Smooth muscle cell (in vitro differentiated cells): ENCODE results near the gene RASA2. TPM values are rescaled to one million over a fixed set of nuclear protein-coding genes. Genes with fewer than 3 reads are reported as not detected.

Experiments
- DNase-seq: peaks from one replicate; lab custom pipeline; 2025; ENCODE audit not compliant: unreplicated experiment; lab: John Stamatoyannopoulos, UW
- H2AFZ ChIP-seq: fragments of 200-600 bp; sonication (generic); 2 replicates; pipeline ENCODE4 v1.6.0; 2016; ENCODE audit warnings: antibody characterized with exemption, low read depth, mild to moderate bottlenecking
- H3F3A ChIP-seq: fragments of 200-600 bp; sonication (generic); 2 replicates; pipeline ENCODE4 v1.6.0; 2017; ENCODE audit warnings: antibody characterized with exemption, low read depth
- H3K27ac ChIP-seq: fragments of 200-600 bp; sonication (generic); 2 replicates; pipeline ENCODE4 v1.5.1; 2016; ENCODE audit warnings: low read depth, mild to moderate bottlenecking
- H3K27me3 ChIP-seq: fragments of 200-600 bp; sonication (generic); 2 replicates; pipeline ENCODE4 v1.6.1; 2016; ENCODE audit warnings: low read depth, mild to moderate bottlenecking
- H3K36me3 ChIP-seq: fragments of 200-600 bp; sonication (generic); 2 replicates; pipeline ENCODE4 v1.5.1; 2016; ENCODE audit warnings: low read depth
- H3K4me1 ChIP-seq: fragments of 200-600 bp; sonication (generic); 2 replicates; pipeline ENCODE4 v1.5.1; 2016; ENCODE audit warnings: low read depth
- H3K4me2 ChIP-seq: fragments of 200-600 bp; sonication (generic); 2 replicates; pipeline ENCODE4 v1.6.0; 2016; ENCODE audit warnings: mild to moderate bottlenecking
- H3K4me3 ChIP-seq: fragments of 200-600 bp; sonication (generic); 2 replicates; pipeline ENCODE4 v1.5.1; 2016; ENCODE audit warnings: mild to moderate bottlenecking
- H3K79me2 ChIP-seq: fragments of 200-600 bp; sonication (generic); 2 replicates; pipeline ENCODE4 v1.6.0; 2016; ENCODE audit warnings: low read depth, mild to moderate bottlenecking
- H3K9ac ChIP-seq: fragments of 200-600 bp; sonication (generic); 2 replicates; pipeline ENCODE4 v1.6.0; 2016; ENCODE audit warnings: low read depth
- H3K9me3 ChIP-seq: fragments of 200-600 bp; sonication (generic); replicated peaks from 2 replicates; pipeline ENCODE4 v1.5.1; 2016; ENCODE audit warnings: low read depth
- H4K20me1 ChIP-seq: fragments of 200-600 bp; sonication (generic); 2 replicates; pipeline ENCODE4 v1.6.0; 2016; ENCODE audit warnings: low read depth
- WGBS: methylation state at CpG from one replicate; pipeline ENCODE4 v1.1.7; 2016; ENCODE audit warnings: low lambda C conversion rate; 5-methylcytosine and 5-hydroxymethylcytosine counted together
- polyA plus RNA-seq: library from polyadenylated mRNA; unstranded; fragments of >200 nt; fragmentation: Nextera tagmentation; extraction: Ambion mirVana; gene quantifications from 2 replicates; pipeline ENCODE4 v1.2.1, GENCODE V29; 2016
- total RNA-seq: library from RNA; depleted of rRNA; stranded (reverse); fragments of >200 nt; gene quantifications from 2 replicates; pipeline ENCODE4 v1.2.3, GENCODE V29; 2014
- TF ChIP-seq, protein P1 (sequence below): fragments of 200-600 bp; sonication (generic); IDR thresholded peaks from 2 replicates; pipeline ENCODE4 v1.5.1; 2017; ENCODE audit warnings: borderline replicate concordance, mild to moderate bottlenecking, antibody characterized with exemption; ENCODE audit not compliant: insufficient read depth, poor library complexity, severe bottlenecking

Gene RASA2
- total and polyA plus RNA-seq, 2 experiments from 2014 or later: 4.9 to 20.0 TPM

DNA sequence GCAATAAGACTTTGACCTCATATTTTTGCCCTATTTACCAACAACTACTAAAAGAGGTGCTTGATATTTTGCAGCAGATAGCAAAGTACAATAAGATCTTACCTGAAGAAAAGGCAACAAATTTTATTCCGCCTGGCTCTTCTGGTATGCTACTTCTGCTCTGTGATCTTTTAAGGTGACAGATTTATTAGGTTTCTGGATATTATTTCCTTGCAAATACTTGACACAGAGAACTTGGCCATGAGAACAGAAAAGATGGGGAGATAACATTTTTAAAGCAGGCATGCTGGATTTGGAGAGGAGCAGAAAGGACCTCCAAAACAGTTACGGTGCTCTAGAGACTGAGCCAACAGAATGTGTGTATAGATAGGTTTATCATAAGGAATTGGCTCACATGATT is 164.6 kb downstream of the RASA2 start:
- no peak for DNase-seq
- H3K27ac ChIP-seq: no peak overlapping the region
- TF ChIP-seq, protein P1, sequence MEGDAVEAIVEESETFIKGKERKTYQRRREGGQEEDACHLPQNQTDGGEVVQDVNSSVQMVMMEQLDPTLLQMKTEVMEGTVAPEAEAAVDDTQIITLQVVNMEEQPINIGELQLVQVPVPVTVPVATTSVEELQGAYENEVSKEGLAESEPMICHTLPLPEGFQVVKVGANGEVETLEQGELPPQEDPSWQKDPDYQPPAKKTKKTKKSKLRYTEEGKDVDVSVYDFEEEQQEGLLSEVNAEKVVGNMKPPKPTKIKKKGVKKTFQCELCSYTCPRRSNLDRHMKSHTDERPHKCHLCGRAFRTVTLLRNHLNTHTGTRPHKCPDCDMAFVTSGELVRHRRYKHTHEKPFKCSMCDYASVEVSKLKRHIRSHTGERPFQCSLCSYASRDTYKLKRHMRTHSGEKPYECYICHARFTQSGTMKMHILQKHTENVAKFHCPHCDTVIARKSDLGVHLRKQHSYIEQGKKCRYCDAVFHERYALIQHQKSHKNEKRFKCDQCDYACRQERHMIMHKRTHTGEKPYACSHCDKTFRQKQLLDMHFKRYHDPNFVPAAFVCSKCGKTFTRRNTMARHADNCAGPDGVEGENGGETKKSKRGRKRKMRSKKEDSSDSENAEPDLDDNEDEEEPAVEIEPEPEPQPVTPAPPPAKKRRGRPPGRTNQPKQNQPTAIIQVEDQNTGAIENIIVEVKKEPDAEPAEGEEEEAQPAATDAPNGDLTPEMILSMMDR: no peak

DNA sequence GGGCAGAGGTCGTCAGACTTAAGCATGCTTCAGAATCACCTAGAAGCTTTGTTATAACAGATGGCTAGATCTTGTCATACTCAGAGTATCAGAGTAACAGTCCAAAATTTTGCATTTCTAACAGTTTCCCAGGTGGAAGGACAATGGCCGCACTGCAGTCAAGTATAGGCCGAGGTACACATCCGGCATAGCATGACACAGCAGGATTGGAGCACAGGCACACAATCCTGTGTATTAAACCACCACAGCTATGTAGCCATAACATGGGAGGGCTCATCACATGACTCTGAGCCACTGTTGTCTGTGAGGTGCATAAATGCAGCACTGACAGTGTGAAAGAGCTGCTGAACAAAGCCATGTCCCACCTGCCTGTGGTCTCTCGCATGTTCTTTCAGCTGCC is 165.5 kb downstream of the RASA2 start:
- DNase-seq: no peak
- H3F3A ChIP-seq: no peaks in the 10 kb centered on the region
- no peak overlapping the region for H2AFZ ChIP-seq
- H4K20me1 ChIP-seq: no peaks in the 10 kb centered on the region
- no peaks in the 10 kb centered on the region for H3K9me3 ChIP-seq
- H3K4me3 ChIP-seq: no peak overlapping the region
- H3K4me2 ChIP-seq: no peak overlapping the region
- 92% methylated on average over 5 of the region's 5 CpGs for WGBS
- H3K79me2 ChIP-seq: no peaks in the 10 kb centered on the region
- H3K36me3 ChIP-seq: no peaks in the 10 kb centered on the region
- TF ChIP-seq, protein P1: no peak
- H3K27me3 ChIP-seq: no peaks in the 10 kb centered on the region
- H3K4me1 ChIP-seq: no peaks in the 10 kb centered on the region
- H3K9ac ChIP-seq: no peak overlapping the region
- no peak overlapping the region for H3K27ac ChIP-seq

More for the DNA sequence above, 164.6 kb downstream of the RASA2 start:
- Histone ChIP-seq H3K79me2 (no peaks in the 10 kb centered on the region), H3K4me3 (no peak overlapping the region), H3K4me2 (no peak overlapping the region), H2AFZ (no peak overlapping the region), H3K9ac (no peak overlapping the region), H3K9me3 (no peaks in the 10 kb centered on the region), H3K36me3 (no peaks in the 10 kb centered on the region), H4K20me1 (no peaks in the 10 kb centered on the region), H3K27me3 (no peaks in the 10 kb centered on the region), H3K4me1 (no peaks in the 10 kb centered on the region), H3F3A (no peaks in the 10 kb centered on the region)
- WGBS: 32% methylated on average over 2 of the region's 2 CpGs

DNA sequence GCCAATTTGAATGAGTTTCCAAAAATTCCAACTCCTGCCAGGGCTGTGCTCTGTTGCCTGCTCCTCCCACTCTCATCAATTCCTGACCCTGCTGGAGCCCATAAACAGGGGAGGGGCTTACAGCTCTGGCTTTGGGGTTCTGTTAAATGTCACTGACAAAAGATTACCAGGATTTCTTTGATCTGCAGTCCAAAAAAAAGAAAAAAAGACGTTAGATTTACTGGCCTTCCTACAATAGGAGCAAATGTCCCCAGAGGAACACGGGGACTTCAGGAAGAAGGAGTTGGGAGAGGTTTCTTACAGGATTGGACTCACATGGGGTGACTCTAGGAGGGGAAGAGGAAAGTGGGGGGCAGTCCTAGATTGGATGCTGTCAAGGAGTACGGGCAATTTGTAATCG is 167.0 kb downstream of the RASA2 start:
- Histone ChIP-seq H3K79me2 (no peaks in the 10 kb centered on the region), H3K9me3 (no peaks in the 10 kb centered on the region), H3K27me3 (peaks cover 7% of the 10 kb centered on the region), H2AFZ (no peak overlapping the region), H4K20me1 (no peaks in the 10 kb centered on the region), H3F3A (no peaks in the 10 kb centered on the region), H3K36me3 (no peaks in the 10 kb centered on the region), H3K4me1 (no peaks in the 10 kb centered on the region), H3K4me3 (no peak overlapping the region), H3K9ac (no peak overlapping the region), H3K4me2 (no peak overlapping the region), H3K27ac (no peak overlapping the region)
- DNase-seq: no peak
- WGBS: 51% methylated on average over 4 of the region's 4 CpGs
- TF ChIP-seq, protein P1: no peak

DNA sequence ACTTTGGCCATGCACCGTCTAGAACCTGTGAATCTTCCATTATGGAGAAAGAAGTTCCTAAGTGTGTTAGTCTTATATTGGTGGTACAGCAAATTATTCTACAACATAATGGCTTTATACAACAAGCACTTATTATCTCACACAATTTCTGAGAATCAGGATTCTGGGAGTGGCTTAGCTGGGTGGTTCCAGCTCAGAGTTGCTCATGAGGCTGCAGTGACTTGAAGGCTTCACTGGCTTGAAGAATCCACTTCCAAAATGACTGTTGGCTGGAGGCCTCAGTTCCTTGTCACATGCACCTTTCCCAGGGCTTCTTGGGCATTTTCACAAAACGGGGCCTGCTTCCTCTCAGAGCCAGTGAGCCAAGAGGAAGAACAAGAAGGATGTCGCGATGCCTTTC is 169.0 kb downstream of the RASA2 start:
- Histone ChIP-seq H3F3A (no peaks in the 10 kb centered on the region), H3K27me3 (peaks cover 10% of the 10 kb centered on the region), H3K27ac (no peak overlapping the region), H2AFZ (no peak overlapping the region), H4K20me1 (no peaks in the 10 kb centered on the region), H3K4me3 (no peak overlapping the region), H3K4me2 (no peak overlapping the region), H3K9ac (no peak overlapping the region), H3K79me2 (no peaks in the 10 kb centered on the region), H3K4me1 (peaks cover 10% of the 10 kb centered on the region), H3K36me3 (no peaks in the 10 kb centered on the region), H3K9me3 (no peaks in the 10 kb centered on the region)
- TF ChIP-seq, protein P1: no peak
- DNase-seq: no peak
- WGBS: 95% methylated on average over 4 of the region's 4 CpGs
